ENCODE measurements around the gene TUBB4A. TPM values are rescaled to one million over a fixed set of nuclear protein-coding genes. Genes with fewer than 3 reads are reported as not detected.

The TUBB4A gene
- total and polyA plus RNA-seq, 2 donors (not counting 1 experiment from before 2014, with no cell fraction given): not detected

DNA sequence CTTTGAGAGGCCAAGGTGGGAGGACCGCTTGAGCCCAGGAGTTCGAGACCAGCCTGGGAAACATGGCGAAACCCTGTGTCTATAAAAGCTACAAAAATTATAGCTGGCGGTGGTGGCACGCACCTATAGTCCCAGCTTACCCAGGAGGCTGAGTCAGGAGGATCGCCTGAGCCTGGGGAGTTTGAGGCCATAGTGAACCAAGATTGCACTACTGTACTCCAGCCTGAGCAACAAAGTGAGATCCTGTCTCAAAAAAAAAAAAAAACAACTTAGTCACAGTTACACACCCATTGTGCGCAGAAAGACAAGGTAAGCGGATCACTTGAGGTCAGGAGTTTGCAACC, 19.8 kb downstream of the TUBB4A start:
- H3K9me3 ChIP-seq (ENCODE audit: control insufficient read depth, insufficient read depth, low read depth, low read length): no peaks in the 10 kb centered on the region
- H3K79me2 ChIP-seq (ENCODE audit: control insufficient read depth, insufficient read depth, low read length): no peaks in the 10 kb centered on the region
- no peaks in the 10 kb centered on the region for H3K36me3 ChIP-seq (ENCODE audit: control insufficient read depth, insufficient read depth, low read length)
- no peak overlapping the region for H3K9ac ChIP-seq (ENCODE audit: insufficient read depth, low read length)
- TF ChIP-seq EZH2 (IDR thresholded peaks at IDR 0.05; ENCODE audit: low read length, missing control alignments): no peak
- TF ChIP-seq, protein P1, sequence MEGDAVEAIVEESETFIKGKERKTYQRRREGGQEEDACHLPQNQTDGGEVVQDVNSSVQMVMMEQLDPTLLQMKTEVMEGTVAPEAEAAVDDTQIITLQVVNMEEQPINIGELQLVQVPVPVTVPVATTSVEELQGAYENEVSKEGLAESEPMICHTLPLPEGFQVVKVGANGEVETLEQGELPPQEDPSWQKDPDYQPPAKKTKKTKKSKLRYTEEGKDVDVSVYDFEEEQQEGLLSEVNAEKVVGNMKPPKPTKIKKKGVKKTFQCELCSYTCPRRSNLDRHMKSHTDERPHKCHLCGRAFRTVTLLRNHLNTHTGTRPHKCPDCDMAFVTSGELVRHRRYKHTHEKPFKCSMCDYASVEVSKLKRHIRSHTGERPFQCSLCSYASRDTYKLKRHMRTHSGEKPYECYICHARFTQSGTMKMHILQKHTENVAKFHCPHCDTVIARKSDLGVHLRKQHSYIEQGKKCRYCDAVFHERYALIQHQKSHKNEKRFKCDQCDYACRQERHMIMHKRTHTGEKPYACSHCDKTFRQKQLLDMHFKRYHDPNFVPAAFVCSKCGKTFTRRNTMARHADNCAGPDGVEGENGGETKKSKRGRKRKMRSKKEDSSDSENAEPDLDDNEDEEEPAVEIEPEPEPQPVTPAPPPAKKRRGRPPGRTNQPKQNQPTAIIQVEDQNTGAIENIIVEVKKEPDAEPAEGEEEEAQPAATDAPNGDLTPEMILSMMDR (conservative IDR thresholded peaks at IDR 0.05 in 1 of 2, IDR thresholded peaks at IDR 0.05 in 1 of 2; ENCODE audit: low read depth in 1 of 2, low read length in 2 of 2): no peak
- no peaks in the 10 kb centered on the region for H3K27me3 ChIP-seq (ENCODE audit: control insufficient read depth, insufficient read depth, low read length)
- no peak overlapping the region for H3K4me2 ChIP-seq (ENCODE audit: extremely low read depth, insufficient read depth, low read length)
- H3K27ac ChIP-seq (ENCODE audit: insufficient read depth, low read length): no peak overlapping the region
- DNase-seq (ENCODE audit: low read depth in 2 of 2): no peak
- H2AFZ ChIP-seq (ENCODE audit: low read length): no peak overlapping the region
- no peaks in the 10 kb centered on the region for H3K4me1 ChIP-seq (ENCODE audit: control insufficient read depth, extremely low read depth, insufficient read depth, low read length)
- no peak overlapping the region for H3K4me3 ChIP-seq (replicated peaks in 1 of 4; ENCODE audit: control extremely low read depth in 1 of 4, insufficient read depth in 1 of 4, low read depth in 3 of 4, low read length in 4 of 4)
- no peaks in the 10 kb centered on the region for H4K20me1 ChIP-seq (ENCODE audit: control insufficient read depth, extremely low read depth, insufficient read depth, low read length)

DNA sequence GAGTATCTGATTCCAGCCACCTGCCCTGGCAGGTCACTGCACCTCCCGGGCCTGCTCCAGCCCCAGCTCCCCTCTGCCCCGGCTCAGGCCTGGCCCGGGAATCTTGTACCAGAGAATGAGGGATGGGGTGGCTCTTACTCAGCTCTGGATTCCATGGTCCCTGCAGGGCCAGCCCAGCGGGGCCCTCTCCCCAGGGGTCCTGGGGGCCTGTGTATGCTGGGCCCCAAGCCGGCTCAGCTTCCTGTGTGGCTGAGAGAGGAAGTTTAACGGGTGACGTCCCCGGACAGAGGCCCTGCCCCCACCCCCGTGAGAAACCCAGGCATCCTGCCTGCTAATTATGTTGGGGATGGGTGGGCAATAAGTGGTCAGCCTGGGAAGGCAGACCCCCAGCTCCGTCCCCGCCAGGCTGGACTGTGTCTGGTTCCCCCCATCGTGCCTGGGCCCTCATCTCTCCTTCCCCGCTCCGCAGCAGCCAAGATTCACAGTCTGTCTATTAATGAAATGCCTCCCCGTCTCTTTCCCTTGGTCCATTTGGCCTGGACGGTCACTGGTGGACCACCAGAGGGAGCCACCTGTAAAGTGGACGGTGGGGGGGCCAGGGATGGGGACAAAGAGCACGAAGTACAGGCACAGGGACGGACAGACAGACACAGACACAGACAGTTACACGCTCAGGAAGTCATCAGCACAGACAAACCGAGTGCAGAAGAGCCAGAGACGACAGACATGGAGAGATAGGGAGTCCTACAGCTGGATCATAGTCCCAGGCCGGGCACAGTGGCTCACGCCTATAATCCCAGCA, 20.4 kb downstream of the TUBB4A start, which contains the start of gene DENND1C:
DENND1C (minus strand) TSS at position 247 of the 802 bp plus-strand sequence; CDS start at position 155, 92 bp downstream.
- Histone ChIP-seq H3K79me2 (ENCODE audit: control insufficient read depth, insufficient read depth, low read length) (no peaks in the 10 kb centered on the region), H3K9me3 (ENCODE audit: control insufficient read depth, insufficient read depth, low read depth, low read length) (no peaks in the 10 kb centered on the region), H3K4me3 (replicated peaks in 1 of 4; ENCODE audit: control extremely low read depth in 1 of 4, insufficient read depth in 1 of 4, low read depth in 3 of 4, low read length in 4 of 4) (no peak within 1 kb of the TSS), H4K20me1 (ENCODE audit: control insufficient read depth, extremely low read depth, insufficient read depth, low read length) (no peaks in the 10 kb centered on the region), H3K4me2 (ENCODE audit: extremely low read depth, insufficient read depth, low read length) (no peak within 1 kb of the TSS), H2AFZ (ENCODE audit: low read length) (no peak within 1 kb of the TSS), H3K36me3 (ENCODE audit: control insufficient read depth, insufficient read depth, low read length) (no peaks in the 10 kb centered on the region), H3K4me1 (ENCODE audit: control insufficient read depth, extremely low read depth, insufficient read depth, low read length) (no peaks in the 10 kb centered on the region), H3K9ac (ENCODE audit: insufficient read depth, low read length) (no peak within 1 kb of the TSS), H3K27me3 (ENCODE audit: control insufficient read depth, insufficient read depth, low read length) (no peaks in the 10 kb centered on the region), H3K27ac (ENCODE audit: insufficient read depth, low read length) (no peak within 1 kb of the TSS)
- TF ChIP-seq EZH2 (IDR thresholded peaks at IDR 0.05; ENCODE audit: low read length, missing control alignments): no peak
- TF ChIP-seq, protein P1 (conservative IDR thresholded peaks at IDR 0.05 in 1 of 2, IDR thresholded peaks at IDR 0.05 in 1 of 2; ENCODE audit: low read depth in 1 of 2, low read length in 2 of 2): peak; percentile 20 to 52
- no peak for DNase-seq (ENCODE audit: low read depth in 2 of 2)

DNA sequence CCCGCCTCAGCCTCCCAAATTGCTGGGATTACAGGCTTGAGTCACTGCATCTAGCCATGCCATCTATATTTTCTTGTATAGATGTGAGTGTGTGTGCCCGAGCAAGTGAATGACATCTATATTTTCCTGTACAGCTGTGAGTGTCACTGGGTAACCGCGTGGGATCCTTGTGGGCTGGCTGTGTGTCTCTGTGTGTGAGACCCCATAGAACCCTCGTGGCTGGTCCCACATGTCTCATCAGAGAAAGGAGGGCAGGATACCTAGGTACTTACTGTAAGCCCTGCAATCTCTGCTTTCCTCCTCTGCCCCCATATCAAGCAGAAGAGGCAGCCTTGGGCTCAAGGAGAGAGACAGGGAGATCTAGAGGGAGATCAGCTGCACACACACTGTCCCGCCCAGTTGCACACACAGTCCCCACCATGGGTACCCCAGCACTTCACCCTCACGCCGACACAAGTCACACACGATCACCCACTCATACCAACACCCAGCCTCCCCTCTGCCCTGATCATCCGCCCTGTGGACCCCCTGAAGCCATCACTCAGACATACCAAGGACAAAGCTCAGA, 21.2 kb downstream of the TUBB4A start:
- no peak overlapping the region for H3K4me3 ChIP-seq (replicated peaks in 1 of 4; ENCODE audit: control extremely low read depth in 1 of 4, insufficient read depth in 1 of 4, low read depth in 3 of 4, low read length in 4 of 4)
- H3K27ac ChIP-seq (ENCODE audit: insufficient read depth, low read length): no peak overlapping the region
- H3K79me2 ChIP-seq (ENCODE audit: control insufficient read depth, insufficient read depth, low read length): no peaks in the 10 kb centered on the region
- no peak for TF ChIP-seq EZH2 (IDR thresholded peaks at IDR 0.05; ENCODE audit: low read length, missing control alignments)
- H4K20me1 ChIP-seq (ENCODE audit: control insufficient read depth, extremely low read depth, insufficient read depth, low read length): no peaks in the 10 kb centered on the region
- H3K9me3 ChIP-seq (ENCODE audit: control insufficient read depth, insufficient read depth, low read depth, low read length): no peaks in the 10 kb centered on the region
- no peaks in the 10 kb centered on the region for H3K4me1 ChIP-seq (ENCODE audit: control insufficient read depth, extremely low read depth, insufficient read depth, low read length)
- H3K9ac ChIP-seq (ENCODE audit: insufficient read depth, low read length): no peak overlapping the region
- no peak overlapping the region for H2AFZ ChIP-seq (ENCODE audit: low read length)
- no peaks in the 10 kb centered on the region for H3K36me3 ChIP-seq (ENCODE audit: control insufficient read depth, insufficient read depth, low read length)
- no peak for DNase-seq (ENCODE audit: low read depth in 2 of 2)
- H3K27me3 ChIP-seq (ENCODE audit: control insufficient read depth, insufficient read depth, low read length): no peaks in the 10 kb centered on the region
- H3K4me2 ChIP-seq (ENCODE audit: extremely low read depth, insufficient read depth, low read length): no peak overlapping the region

Measured in fibroblast of lung (primary cell).